ENCODE measurements around the gene GJB1.

GRCh38 chrX:71183341-71183740 is 39.7 kb upstream of the GJB1 start:
- TF ChIP-seq, protein P1, sequence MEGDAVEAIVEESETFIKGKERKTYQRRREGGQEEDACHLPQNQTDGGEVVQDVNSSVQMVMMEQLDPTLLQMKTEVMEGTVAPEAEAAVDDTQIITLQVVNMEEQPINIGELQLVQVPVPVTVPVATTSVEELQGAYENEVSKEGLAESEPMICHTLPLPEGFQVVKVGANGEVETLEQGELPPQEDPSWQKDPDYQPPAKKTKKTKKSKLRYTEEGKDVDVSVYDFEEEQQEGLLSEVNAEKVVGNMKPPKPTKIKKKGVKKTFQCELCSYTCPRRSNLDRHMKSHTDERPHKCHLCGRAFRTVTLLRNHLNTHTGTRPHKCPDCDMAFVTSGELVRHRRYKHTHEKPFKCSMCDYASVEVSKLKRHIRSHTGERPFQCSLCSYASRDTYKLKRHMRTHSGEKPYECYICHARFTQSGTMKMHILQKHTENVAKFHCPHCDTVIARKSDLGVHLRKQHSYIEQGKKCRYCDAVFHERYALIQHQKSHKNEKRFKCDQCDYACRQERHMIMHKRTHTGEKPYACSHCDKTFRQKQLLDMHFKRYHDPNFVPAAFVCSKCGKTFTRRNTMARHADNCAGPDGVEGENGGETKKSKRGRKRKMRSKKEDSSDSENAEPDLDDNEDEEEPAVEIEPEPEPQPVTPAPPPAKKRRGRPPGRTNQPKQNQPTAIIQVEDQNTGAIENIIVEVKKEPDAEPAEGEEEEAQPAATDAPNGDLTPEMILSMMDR (conservative IDR thresholded peaks at IDR 0.05 in 1 of 2, IDR thresholded peaks at IDR 0.05 in 1 of 2; ENCODE audit: low read depth in 1 of 2, low read length in 2 of 2), result no peak
- no peak for TF ChIP-seq EZH2 (IDR thresholded peaks at IDR 0.05; ENCODE audit: low read length, missing control alignments)

Data from fibroblast of lung (primary cell).